ENCODE data around the gene PLA2G4A.

DNA sequence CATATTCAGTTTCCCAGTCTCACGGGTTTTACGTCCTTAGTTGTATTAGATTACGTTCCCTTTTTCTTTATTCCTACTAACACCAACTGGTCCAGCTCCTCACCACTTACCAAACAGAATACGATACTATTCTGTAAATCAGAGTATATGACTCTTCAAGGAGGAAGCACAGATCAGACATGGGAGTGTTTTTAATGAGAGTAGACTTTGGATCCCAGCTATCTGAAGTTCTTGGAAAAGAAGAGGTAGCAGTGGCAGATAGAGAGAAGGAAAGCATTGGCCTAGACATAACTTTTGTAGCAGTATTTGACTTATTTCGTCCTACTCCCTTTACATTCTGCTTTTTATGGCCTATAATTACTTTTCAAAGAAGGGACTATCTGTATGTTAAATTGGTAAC, 24.1 kb upstream of the PLA2G4A start:
- TF ChIP-seq POLR2A (IDR thresholded peaks at IDR 0.05; ENCODE audit: low read length) (no peak), GATA1 (IDR thresholded peaks at IDR 0.05; ENCODE audit: low read depth, low read length) (no peak)

Data from erythroblast (primary cell).